ENCODE results near the gene PLA2G2F.

The PLA2G2F gene

GRCh38 chr1:20142001-20142710, 3.0 kb downstream of the PLA2G2F start:
- no peak for DNase-seq (ENCODE audit: low read depth)

- DNase-seq (ENCODE audit: low read depth), result no peak
Measured at GRCh38 chr1:20143318-20143717, 4.2 kb downstream of the PLA2G2F start.

GRCh38 chr1:20143734-20144565, 4.8 kb downstream of the PLA2G2F start:
- DNase-seq (ENCODE audit: low read depth), result no peak

GRCh38 chr1:20147846-20148570, 8.9 kb downstream of the PLA2G2F start:
- DNase-seq (ENCODE audit: low read depth), result no peak

- no peak for DNase-seq (ENCODE audit: low read depth)
Measured at GRCh38 chr1:20148571-20149500, 9.7 kb downstream of the PLA2G2F start.

GRCh38 chr1:20149601-20150325, 10.6 kb downstream of the PLA2G2F start:
- DNase-seq (ENCODE audit: low read depth), result no peak

GRCh38 chr1:20150326-20150705, 11.2 kb downstream of the PLA2G2F start:
- DNase-seq (ENCODE audit: low read depth), result no peak

GRCh38 chr1:20150969-20151368, 11.8 kb downstream of the PLA2G2F start:
- DNase-seq (ENCODE audit: low read depth), result no peak

GRCh38 chr1:20151906-20152598, 12.9 kb downstream of the PLA2G2F start:
- DNase-seq (ENCODE audit: low read depth), result peak; percentile 36

- DNase-seq (ENCODE audit: low read depth), result no peak
Measured at GRCh38 chr1:20152599-20152930, 13.4 kb downstream of the PLA2G2F start.

- DNase-seq (ENCODE audit: low read depth), result no peak
Measured at GRCh38 chr1:20153000-20153418, 13.9 kb downstream of the PLA2G2F start.

GRCh38 chr1:20154301-20154831, 15.2 kb downstream of the PLA2G2F start:
- no peak for DNase-seq (ENCODE audit: low read depth)

GRCh38 chr1:20158358-20159070, 19.4 kb downstream of the PLA2G2F start:
- no peak for DNase-seq (ENCODE audit: low read depth)

GRCh38 chr1:20160034-20160433, 20.9 kb downstream of the PLA2G2F start:
- DNase-seq (ENCODE audit: low read depth), result no peak

GRCh38 chr1:20164694-20165202, 25.6 kb downstream of the PLA2G2F start:
- DNase-seq (ENCODE audit: low read depth), result no peak

- no peak for DNase-seq (ENCODE audit: low read depth)
Measured at GRCh38 chr1:20165522-20165951, 26.4 kb downstream of the PLA2G2F start.

- DNase-seq (ENCODE audit: low read depth), result no peak
Measured at GRCh38 chr1:20166051-20166450, 26.9 kb downstream of the PLA2G2F start.

GRCh38 chr1:20167126-20167525, 28.0 kb downstream of the PLA2G2F start:
- DNase-seq (ENCODE audit: low read depth), result no peak
